8988T (cell line): ENCODE measurements around the gene NPFF.
"Not testable (repeated sequence)": the region's sequence is repeated elsewhere in the genome, so short reads cannot be mapped to it uniquely, and the experiment has no call there.

Experiments used
- DNase-seq: peaks from one replicate; pipeline ENCODE4 v3.0.0; 2011

Gene NPFF

GRCh38 chr12:53506881-53507602 is at the start of gene NPFF:
Gene NPFF (minus strand): TSS chr12:53507484. CDS start chr12:53507474, 10 bp downstream.
- no peak for DNase-seq

- DNase-seq, result no peak
These were observed 45.4 kb upstream of the NPFF start for GRCh38 chr12:53552361-53553327.

- DNase-seq, result no peak
These were observed 44.6 kb upstream of the NPFF start for GRCh38 chr12:53551889-53552291.

GRCh38 chr12:53550595-53550994 is 43.3 kb upstream of the NPFF start:
- DNase-seq, result no peak

- DNase-seq, result not testable (repeated sequence)
These were observed 42.8 kb upstream of the NPFF start for GRCh38 chr12:53550131-53550530.

GRCh38 chr12:53548354-53548753 is 41.1 kb upstream of the NPFF start:
- not testable (repeated sequence) for DNase-seq

- peak; percentile 33 for DNase-seq
These were observed 36.3 kb upstream of the NPFF start for GRCh38 chr12:53543539-53543938.

- DNase-seq, result no peak
These were observed 32.2 kb upstream of the NPFF start for GRCh38 chr12:53539526-53539925.

GRCh38 chr12:53538209-53538689 is 31.0 kb upstream of the NPFF start:
- DNase-seq, result no peak

- no peak for DNase-seq
These were observed 29.7 kb upstream of the NPFF start for GRCh38 chr12:53536962-53537361.

- DNase-seq, result no peak
These were observed 26.2 kb upstream of the NPFF start for GRCh38 chr12:53533471-53533870.

- no peak for DNase-seq
These were observed 25.5 kb upstream of the NPFF start for GRCh38 chr12:53532524-53533445.

- no peak for DNase-seq
These were observed 24.7 kb upstream of the NPFF start for GRCh38 chr12:53532021-53532420.

- no peak for DNase-seq
These were observed 23.6 kb upstream of the NPFF start for GRCh38 chr12:53530920-53531319.

GRCh38 chr12:53530061-53530460 is 22.8 kb upstream of the NPFF start:
- DNase-seq, result no peak

- DNase-seq, result no peak
These were observed 17.2 kb upstream of the NPFF start for GRCh38 chr12:53524476-53524875.

- DNase-seq, result no peak
These were observed 15.8 kb upstream of the NPFF start for GRCh38 chr12:53523131-53523530.

GRCh38 chr12:53518381-53518780 is 11.1 kb upstream of the NPFF start:
- DNase-seq, result no peak

GRCh38 chr12:53516758-53517455 is 9.6 kb upstream of the NPFF start:
- DNase-seq, result no peak

- DNase-seq, result no peak
These were observed 8.0 kb upstream of the NPFF start for GRCh38 chr12:53515291-53515680.

GRCh38 chr12:53514628-53515290 is 7.5 kb upstream of the NPFF start:
- DNase-seq, result no peak
